GM20431 (cell line): ENCODE results near the gene TEX36.
"Not testable (repeated sequence)": the region's sequence is repeated elsewhere in the genome, so short reads cannot be mapped to it uniquely, and the experiment has no call there.

Experiments used
- in situ Hi-C: fragments of 300-500 bp; cut with MseI, MboI; formaldehyde crosslinking; loops from one replicate; pipeline ENCODE4 v1.15.0; 2020; ENCODE audit warnings: low sequenced_read_pairs; ENCODE audit not compliant: unreplicated experiment

Gene TEX36, protein sequence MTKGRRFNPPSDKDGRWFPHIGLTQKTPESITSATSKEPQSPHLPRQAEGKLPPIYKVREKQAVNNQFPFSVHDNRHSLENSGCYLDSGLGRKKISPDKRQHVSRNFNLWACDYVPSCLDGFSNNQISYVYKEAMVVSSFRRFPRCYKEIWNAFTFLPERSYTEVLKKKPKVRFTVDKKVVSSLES

GRCh38 chr10:125683063-125683462 is at the start of gene TEX36:
TSS of gene TEX36 (minus strand) at chr10:125683163. CDS start at chr10:125682989, 174 bp downstream.
- in situ Hi-C loops = no loop called here

GRCh38 chr10:125727436-125727835 is 44.5 kb upstream of the TEX36 start:
- in situ Hi-C loops = no loop called here

GRCh38 chr10:125726914-125727313 is 44.0 kb upstream of the TEX36 start:
- in situ Hi-C loops = no loop called here

DNA sequence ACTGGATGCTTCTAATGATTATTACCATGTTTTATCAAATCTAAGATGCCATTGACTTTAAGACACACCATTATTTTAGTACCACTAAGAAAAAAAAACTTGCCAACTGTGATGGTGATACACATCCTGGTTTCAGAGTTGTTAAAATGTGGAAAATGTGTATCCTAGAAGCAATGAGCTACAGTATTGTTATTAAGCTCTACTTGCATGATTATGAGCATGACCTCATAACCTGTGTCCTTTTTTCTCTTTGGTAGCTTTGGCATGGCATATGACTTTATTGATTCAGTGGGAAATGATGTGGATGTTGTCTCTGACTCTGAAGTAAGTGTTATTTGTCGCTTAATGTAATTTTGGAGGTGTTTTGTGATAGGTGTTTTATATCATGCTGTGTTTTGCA is 39.8 kb upstream of the TEX36 start:
- in situ Hi-C loops = no loop called here

- in situ Hi-C loops = no loop called here
Measured at GRCh38 chr10:125721035-125721434, 38.1 kb upstream of the TEX36 start.

- in situ Hi-C loops = no loop called here
Measured at GRCh38 chr10:125720002-125720382, 37.0 kb upstream of the TEX36 start.

DNA sequence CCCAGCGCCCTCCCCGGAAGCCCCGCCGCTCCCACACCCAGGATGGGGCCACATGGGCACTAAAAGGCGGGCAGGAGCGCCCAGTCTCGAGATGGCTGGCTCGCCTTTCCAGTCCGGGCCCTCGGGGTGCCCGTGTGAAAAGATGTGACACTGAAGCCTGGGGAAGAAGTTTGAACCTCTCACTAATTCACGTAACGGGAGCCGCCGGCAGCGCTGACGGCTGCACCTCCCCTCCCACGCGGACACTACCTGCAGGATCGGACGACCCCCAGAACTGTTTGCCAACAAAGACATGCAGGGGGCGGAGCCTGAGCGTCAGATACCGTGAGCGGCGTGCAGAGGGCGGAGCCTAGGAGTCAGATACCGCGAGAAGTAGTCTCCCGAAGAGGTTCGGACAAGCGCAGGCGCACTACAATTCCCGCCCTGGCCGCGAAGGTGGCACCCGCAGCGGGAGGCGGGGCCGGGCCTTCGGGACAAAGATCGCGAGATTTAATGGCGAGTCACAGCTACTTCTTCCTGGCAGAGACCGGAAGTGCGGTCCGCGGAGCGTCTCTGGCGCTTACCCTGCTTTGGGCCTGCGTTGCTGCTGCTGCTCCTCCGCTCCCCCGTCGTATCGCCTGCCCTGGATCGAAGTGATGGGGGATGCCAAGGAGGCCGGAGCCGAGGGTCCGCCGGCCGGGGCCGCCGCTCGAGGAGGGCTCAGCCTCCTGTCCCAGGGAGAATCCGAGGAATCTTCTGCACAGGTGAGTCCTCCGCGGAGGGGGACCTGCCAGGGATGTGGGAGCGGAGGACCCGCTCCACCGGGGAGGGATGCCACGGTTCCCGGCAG is 36.4 kb upstream of the TEX36 start, which contains the start of gene EDRF1:
Gene EDRF1, plus strand, starts transcription at position 537 of the 829 bp plus-strand sequence. Its CDS starts 99 bp downstream, at position 636.
- in situ Hi-C loops = no loop called here

GRCh38 chr10:125714728-125715127 is 31.8 kb upstream of the TEX36 start:
- in situ Hi-C loops = not testable (repeated sequence)

DNA sequence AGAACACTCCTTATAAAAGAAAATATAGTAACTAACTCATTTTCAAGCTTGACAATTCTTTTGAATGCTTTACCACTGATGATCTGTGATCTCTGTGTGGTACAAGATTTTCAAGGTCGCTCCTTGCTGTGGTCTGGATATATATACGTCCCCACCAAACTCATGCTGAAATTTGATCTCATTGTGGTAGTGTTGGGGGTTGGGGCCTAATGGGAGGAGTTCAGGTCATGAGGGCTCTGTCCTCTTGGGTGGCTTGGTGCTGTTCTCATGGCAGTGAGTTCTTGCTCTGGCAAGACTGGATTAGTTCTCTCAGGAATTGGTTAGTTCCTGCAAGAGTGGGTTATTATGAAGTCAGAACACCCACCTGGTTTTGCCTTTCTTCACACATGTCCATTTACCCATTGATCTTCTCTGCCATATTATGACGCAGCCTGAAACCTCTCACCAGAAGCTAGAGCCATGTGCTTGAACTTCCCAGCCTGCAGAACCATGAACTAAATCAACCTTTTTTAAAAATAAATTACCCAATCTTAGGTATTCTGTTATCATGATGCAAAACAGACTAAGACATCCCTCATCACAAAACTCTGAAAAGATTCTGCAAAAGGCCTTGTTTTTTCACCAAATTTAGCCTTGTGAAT is 28.3 kb upstream of the TEX36 start:
- in situ Hi-C loops = no loop called here

- in situ Hi-C loops = no loop called here
Measured at GRCh38 chr10:125709553-125710474, 26.9 kb upstream of the TEX36 start.

DNA sequence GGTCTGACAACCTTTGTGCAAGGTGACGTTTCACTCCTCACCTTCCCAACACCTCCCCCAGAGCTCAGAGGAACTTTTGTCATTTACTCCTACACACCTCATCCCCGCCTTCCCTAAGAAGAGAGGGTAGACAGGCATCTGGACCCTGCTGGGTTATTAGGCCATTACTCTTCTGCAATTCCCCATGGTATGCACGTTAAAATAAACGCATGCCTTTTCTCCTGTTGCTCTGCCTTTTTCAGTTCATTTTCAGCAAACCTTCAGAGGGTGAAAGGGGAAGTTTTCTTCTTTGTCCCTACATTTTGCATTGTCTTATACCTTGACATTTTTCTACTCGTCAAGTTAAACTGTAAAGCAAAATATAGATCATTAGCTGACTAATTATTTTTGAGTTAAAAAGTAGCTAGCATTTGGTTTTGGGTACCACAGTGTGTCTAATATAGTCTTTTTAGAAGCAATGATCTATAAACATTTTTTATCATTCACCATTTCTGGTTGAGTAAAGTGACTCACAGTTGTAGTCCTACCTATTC is 26.1 kb upstream of the TEX36 start:
- in situ Hi-C loops = no loop called here

DNA sequence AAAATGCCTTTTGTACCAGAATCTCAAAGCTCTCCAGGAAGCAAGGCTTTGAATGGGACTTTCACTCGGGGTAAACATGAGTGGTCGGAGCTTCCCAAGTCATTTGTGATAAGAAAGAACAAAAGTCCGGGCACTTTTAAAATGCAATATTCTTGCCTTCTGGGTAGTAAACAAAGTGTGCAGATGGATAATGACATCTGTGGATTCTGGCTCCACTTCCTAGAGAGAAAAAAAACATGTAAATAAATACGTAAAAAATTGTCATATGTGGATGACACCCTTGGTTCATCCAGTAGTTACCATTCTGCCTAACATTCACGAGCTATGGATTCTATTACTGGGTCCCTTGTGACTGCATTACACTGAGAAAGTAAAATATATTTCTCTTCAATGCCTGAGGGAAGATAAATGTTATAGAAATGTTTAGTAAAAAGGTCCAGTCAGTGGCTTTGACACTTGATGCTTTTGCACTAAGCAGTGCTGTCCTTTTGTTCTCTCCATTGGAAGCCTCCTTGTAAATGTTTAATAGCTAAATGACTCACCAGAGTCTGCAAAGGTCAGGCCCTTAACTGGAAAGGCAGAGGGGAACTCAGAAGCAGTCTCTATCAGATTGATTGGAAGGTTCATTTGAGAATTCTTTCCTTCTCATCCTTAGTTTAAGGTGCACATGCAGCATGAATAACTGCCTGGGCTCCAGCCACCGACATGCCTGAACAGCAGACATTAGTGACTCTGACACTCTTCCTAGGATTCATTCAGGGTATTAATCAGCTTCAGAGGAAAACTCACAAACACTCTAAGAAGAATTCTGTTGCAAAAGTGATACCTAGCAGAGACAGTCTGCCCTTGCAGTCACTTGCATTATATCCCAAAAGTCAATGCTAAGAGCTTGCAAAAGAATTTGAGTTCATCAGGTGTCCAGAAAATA is 24.8 kb upstream of the TEX36 start:
- in situ Hi-C loops = no loop called here

GRCh38 chr10:125700355-125700911 is 17.5 kb upstream of the TEX36 start:
- in situ Hi-C loops = no loop called here

- in situ Hi-C loops = no loop called here
Measured at GRCh38 chr10:125699562-125700143, 16.7 kb upstream of the TEX36 start.

GRCh38 chr10:125698481-125698998 is 15.6 kb upstream of the TEX36 start:
- in situ Hi-C loops = no loop called here

DNA sequence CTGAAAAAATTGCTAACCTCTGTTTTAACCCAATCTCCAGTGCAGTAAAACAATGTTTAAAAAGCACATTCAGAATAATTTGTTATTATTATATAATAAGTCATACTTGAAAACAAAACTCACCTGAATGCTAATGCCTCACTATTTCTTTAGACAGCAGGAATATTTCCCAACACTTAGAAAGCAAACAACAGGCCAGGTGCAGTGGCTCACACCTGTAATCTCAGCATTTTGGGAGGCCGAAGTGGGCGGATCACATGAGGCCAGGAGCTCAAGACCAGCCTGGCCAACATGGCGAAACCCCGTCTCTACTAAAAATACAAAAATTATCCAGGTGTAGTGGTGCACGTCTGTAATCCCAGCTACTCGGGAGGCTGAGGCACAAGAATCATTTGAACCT is 13.9 kb upstream of the TEX36 start:
- in situ Hi-C loops = not testable (repeated sequence)

DNA sequence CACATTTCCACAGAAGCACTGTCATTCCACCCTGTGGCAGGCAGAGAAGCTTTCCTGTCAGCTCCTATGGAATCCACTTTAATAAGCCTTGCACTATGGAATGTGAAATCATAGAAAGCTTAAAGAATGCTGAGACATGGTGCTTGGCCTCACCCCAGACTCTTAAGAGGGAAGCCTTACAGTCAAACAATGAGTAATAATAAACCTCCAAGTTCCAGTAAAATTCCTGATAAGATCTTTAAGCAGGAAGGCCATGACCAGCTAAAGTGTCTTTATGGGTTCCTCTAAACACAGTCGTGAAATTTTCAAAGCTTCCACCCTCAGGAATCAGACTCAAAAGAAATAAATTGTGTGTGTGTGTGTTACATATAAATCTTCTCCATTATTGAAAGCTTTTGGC is 11.9 kb upstream of the TEX36 start:
- in situ Hi-C loops = no loop called here

GRCh38 chr10:125693524-125693847 is 10.5 kb upstream of the TEX36 start:
- in situ Hi-C loops = no loop called here
